Measurements from ENCODE around the gene CDK19.

Gene CDK19

GRCh38 chr6:110658631-110659211 is 156.5 kb downstream of the CDK19 start:
- H2AFZ ChIP-seq = no peak overlapping the region
- no peaks in the 10 kb centered on the region for H3K79me2 ChIP-seq
- H3K4me1 ChIP-seq = no peaks in the 10 kb centered on the region
- no peaks in the 10 kb centered on the region for H3K27me3 ChIP-seq (ENCODE audit: control insufficient read depth, insufficient read depth, low read length)
- H3K9ac ChIP-seq = no peak overlapping the region
- no peaks in the 10 kb centered on the region for H3K36me3 ChIP-seq (ENCODE audit: control insufficient read depth, insufficient read depth, low read length)
- H3K27ac ChIP-seq = no peak overlapping the region
- TF ChIP-seq CTCF (IDR thresholded peaks at IDR 0.05) = no peak
- no peaks in the 10 kb centered on the region for H3K9me3 ChIP-seq (ENCODE audit: control insufficient read depth, low read length)
- H3K4me3 ChIP-seq (ENCODE audit: low read depth, low read length) = no peak overlapping the region
- no peak overlapping the region for H3K4me2 ChIP-seq (ENCODE audit: low read length)

GRCh38 chr6:110656492-110656891 is 158.8 kb downstream of the CDK19 start:
- Histone ChIP-seq H3K9ac (no peak overlapping the region), H3K4me1 (no peaks in the 10 kb centered on the region), H3K36me3 (ENCODE audit: control insufficient read depth, insufficient read depth, low read length) (no peaks in the 10 kb centered on the region), H3K4me3 (ENCODE audit: low read depth, low read length) (no peak overlapping the region), H3K4me2 (ENCODE audit: low read length) (no peak overlapping the region), H3K27ac (no peak overlapping the region), H3K9me3 (ENCODE audit: control insufficient read depth, low read length) (no peaks in the 10 kb centered on the region), H2AFZ (no peak overlapping the region), H3K27me3 (ENCODE audit: control insufficient read depth, insufficient read depth, low read length) (no peaks in the 10 kb centered on the region), H3K79me2 (no peaks in the 10 kb centered on the region)
- no peak for TF ChIP-seq CTCF (IDR thresholded peaks at IDR 0.05)

- Histone ChIP-seq H3K36me3 (ENCODE audit: control insufficient read depth, insufficient read depth, low read length) (no peaks in the 10 kb centered on the region), H3K9ac (no peak overlapping the region), H3K79me2 (no peaks in the 10 kb centered on the region), H2AFZ (no peak overlapping the region), H3K9me3 (ENCODE audit: control insufficient read depth, low read length) (no peaks in the 10 kb centered on the region), H3K27me3 (ENCODE audit: control insufficient read depth, insufficient read depth, low read length) (no peaks in the 10 kb centered on the region), H3K4me2 (ENCODE audit: low read length) (no peak overlapping the region), H3K4me3 (ENCODE audit: low read depth, low read length) (no peak overlapping the region), H3K4me1 (peaks cover 1% of the 10 kb centered on the region), H3K27ac (no peak overlapping the region)
- no peak for TF ChIP-seq CTCF (IDR thresholded peaks at IDR 0.05)
These were observed 159.4 kb downstream of the CDK19 start for GRCh38 chr6:110655821-110656220.

GRCh38 chr6:110654096-110654820 is 161.0 kb downstream of the CDK19 start:
- H3K27me3 ChIP-seq (ENCODE audit: control insufficient read depth, insufficient read depth, low read length) = no peaks in the 10 kb centered on the region

More at GRCh38 chr6:110654096-110654820, 161.0 kb downstream of the CDK19 start:
- Histone ChIP-seq H3K4me2 (ENCODE audit: low read length) (no peak overlapping the region), H3K79me2 (no peaks in the 10 kb centered on the region), H3K4me3 (ENCODE audit: low read depth, low read length) (no peak overlapping the region), H3K27ac (no peak overlapping the region), H3K36me3 (ENCODE audit: control insufficient read depth, insufficient read depth, low read length) (no peaks in the 10 kb centered on the region), H2AFZ (no peak overlapping the region), H3K4me1 (peaks cover 4% of the 10 kb centered on the region), H3K9ac (no peak overlapping the region), H3K9me3 (ENCODE audit: control insufficient read depth, low read length) (no peaks in the 10 kb centered on the region)
- TF ChIP-seq CTCF (IDR thresholded peaks at IDR 0.05) = no peak
